ENCODE data around the gene TMEFF2.

The TMEFF2 gene

GRCh38 chr2:192195548-192196418, 1.1 kb upstream of the TMEFF2 start:
- H3K9me2 ChIP-seq (replicated peaks; ENCODE audit: low read depth, low read length), result no peaks in the 10 kb centered on the region
- no peak overlapping the region for H3K4me2 ChIP-seq (ENCODE audit: low read depth, low read length, poor library complexity, severe bottlenecking)
- H4K20me1 ChIP-seq (ENCODE audit: insufficient read depth, low read length, poor library complexity, severe bottlenecking), result no peaks in the 10 kb centered on the region
- no peaks in the 10 kb centered on the region for H3K79me2 ChIP-seq (ENCODE audit: insufficient read depth, low read length)
- TF ChIP-seq CTCF (conservative IDR thresholded peaks at IDR 0.05; ENCODE audit: low read length) (no peak), EZH2phosphoT487 (IDR thresholded peaks at IDR 0.05; ENCODE audit: borderline replicate concordance) (no peak)
- H3K4me1 ChIP-seq (ENCODE audit: insufficient read depth, low read length, poor library complexity, severe bottlenecking), result no peaks in the 10 kb centered on the region
- H2AFZ ChIP-seq (ENCODE audit: low read length), result no peak overlapping the region
- no peaks in the 10 kb centered on the region for H3F3A ChIP-seq (ENCODE audit: low read depth)
- H3K4me3 ChIP-seq (ENCODE audit: low read length, poor library complexity, severe bottlenecking), result no peak overlapping the region
- no peak overlapping the region for H3K9ac ChIP-seq (ENCODE audit: low read depth, low read length, poor library complexity, severe bottlenecking)
- H3K9me3 ChIP-seq (ENCODE audit: insufficient read depth, low read depth, low read length), result no peaks in the 10 kb centered on the region
- no peaks in the 10 kb centered on the region for H3K36me3 ChIP-seq (ENCODE audit: insufficient read depth, low read length)
- H3K27me3 ChIP-seq (ENCODE audit: insufficient read depth, low read length, poor library complexity, severe bottlenecking), result no peaks in the 10 kb centered on the region

- Histone ChIP-seq H3K4me1 (ENCODE audit: insufficient read depth, low read length, poor library complexity, severe bottlenecking) (no peaks in the 10 kb centered on the region), H3K4me3 (ENCODE audit: low read length, poor library complexity, severe bottlenecking) (no peak overlapping the region), H3K9me2 (replicated peaks; ENCODE audit: low read depth, low read length) (no peaks in the 10 kb centered on the region), H3K9ac (ENCODE audit: low read depth, low read length, poor library complexity, severe bottlenecking) (no peak overlapping the region), H3K27me3 (ENCODE audit: insufficient read depth, low read length, poor library complexity, severe bottlenecking) (no peaks in the 10 kb centered on the region), H3K9me3 (ENCODE audit: insufficient read depth, low read depth, low read length) (no peaks in the 10 kb centered on the region), H4K20me1 (ENCODE audit: insufficient read depth, low read length, poor library complexity, severe bottlenecking) (no peaks in the 10 kb centered on the region), H3K79me2 (ENCODE audit: insufficient read depth, low read length) (no peaks in the 10 kb centered on the region), H3K4me2 (ENCODE audit: low read depth, low read length, poor library complexity, severe bottlenecking) (no peak overlapping the region), H3F3A (ENCODE audit: low read depth) (no peaks in the 10 kb centered on the region), H2AFZ (ENCODE audit: low read length) (no peak overlapping the region), H3K36me3 (ENCODE audit: insufficient read depth, low read length) (no peaks in the 10 kb centered on the region)
- no peak for TF ChIP-seq CTCF (conservative IDR thresholded peaks at IDR 0.05; ENCODE audit: low read length)
- no peak for TF ChIP-seq EZH2phosphoT487 (IDR thresholded peaks at IDR 0.05; ENCODE audit: borderline replicate concordance)
Observed at GRCh38 chr2:192194265-192194865, 368 bp downstream of the TMEFF2 start.

- H3K4me2 ChIP-seq (ENCODE audit: low read depth, low read length, poor library complexity, severe bottlenecking), result no peak overlapping the region
- TF ChIP-seq EZH2phosphoT487 (IDR thresholded peaks at IDR 0.05; ENCODE audit: borderline replicate concordance), result no peak
- TF ChIP-seq CTCF (conservative IDR thresholded peaks at IDR 0.05; ENCODE audit: low read length), result peak; percentile 71
- H2AFZ ChIP-seq (ENCODE audit: low read length), result no peak overlapping the region
- no peaks in the 10 kb centered on the region for H3K9me2 ChIP-seq (replicated peaks; ENCODE audit: low read depth, low read length)
- H3K36me3 ChIP-seq (ENCODE audit: insufficient read depth, low read length), result no peaks in the 10 kb centered on the region
- H3K4me3 ChIP-seq (ENCODE audit: low read length, poor library complexity, severe bottlenecking), result no peak overlapping the region
- no peak overlapping the region for H3K9ac ChIP-seq (ENCODE audit: low read depth, low read length, poor library complexity, severe bottlenecking)
- H3K79me2 ChIP-seq (ENCODE audit: insufficient read depth, low read length), result no peaks in the 10 kb centered on the region
- no peaks in the 10 kb centered on the region for H3K9me3 ChIP-seq (ENCODE audit: insufficient read depth, low read depth, low read length)
- no peaks in the 10 kb centered on the region for H3F3A ChIP-seq (ENCODE audit: low read depth)
- H3K4me1 ChIP-seq (ENCODE audit: insufficient read depth, low read length, poor library complexity, severe bottlenecking), result no peaks in the 10 kb centered on the region
- H3K27me3 ChIP-seq (ENCODE audit: insufficient read depth, low read length, poor library complexity, severe bottlenecking), result no peaks in the 10 kb centered on the region
- no peaks in the 10 kb centered on the region for H4K20me1 ChIP-seq (ENCODE audit: insufficient read depth, low read length, poor library complexity, severe bottlenecking)
Observed at GRCh38 chr2:192190474-192190873, 4.3 kb downstream of the TMEFF2 start.

All from Loucy (cell line).